Liver (tissue), 3 donors: Measurements from ENCODE around the gene PPM1B.

ENCODE experiments used
- CTCF ChIP-seq: fragments of 150-350 bp; IDR thresholded peaks from 2 replicates; pipeline ENCODE4 v1.5.1; 2017; ENCODE audit warnings: improper control_type of control experiment, low read depth, low read length; ENCODE audit not compliant: missing input control
- EGR1 ChIP-seq, 2 donors: IDR thresholded peaks; 2 replicates each; pipeline ENCODE4 v1.6.1; 2016 to 2018; ENCODE audit warnings: antibody characterized with exemption in 2 of 2, low read depth in 2 of 2
- FOXA2 ChIP-seq: IDR thresholded peaks from 2 replicates; pipeline ENCODE4 v1.6.1; 2016; ENCODE audit warnings: antibody characterized with exemption
- RAD21 ChIP-seq, 2 donors: IDR thresholded peaks; 2 replicates each; pipeline ENCODE4 v1.6.1; 2016; ENCODE audit warnings: antibody characterized with exemption in 2 of 2, mild to moderate bottlenecking in 2 of 2
- REST ChIP-seq: IDR thresholded peaks from 2 replicates; pipeline ENCODE4 v1.6.1; 2016; ENCODE audit warnings: antibody characterized with exemption, mild to moderate bottlenecking
- TAF1 ChIP-seq: conservative IDR thresholded peaks from 2 replicates; pipeline ENCODE4 v1.6.1; 2016; ENCODE audit warnings: antibody characterized with exemption, mild to moderate bottlenecking
- YY1 ChIP-seq: IDR thresholded peaks from 2 replicates; pipeline ENCODE4 v1.6.1; 2016; ENCODE audit warnings: antibody characterized with exemption, mild to moderate bottlenecking
- donor health status: healthy.
- donor health status: healthy.

GRCh38 chr2:44269831-44270230, 101.2 kb downstream of the PPM1B start:
- no peak for TF ChIP-seq TAF1
- TF ChIP-seq CTCF: no peak
- no peak for TF ChIP-seq REST
- TF ChIP-seq YY1: no peak
- TF ChIP-seq FOXA2: no peak
- TF ChIP-seq RAD21 (IDR thresholded peaks at IDR 0.05): no peak
- TF ChIP-seq EGR1 (IDR thresholded peaks at IDR 0.05; ENCODE audit: low read depth in 2 of 2): no peak
